ENCODE results near the gene OBSL1.

Gene OBSL1

DNA sequence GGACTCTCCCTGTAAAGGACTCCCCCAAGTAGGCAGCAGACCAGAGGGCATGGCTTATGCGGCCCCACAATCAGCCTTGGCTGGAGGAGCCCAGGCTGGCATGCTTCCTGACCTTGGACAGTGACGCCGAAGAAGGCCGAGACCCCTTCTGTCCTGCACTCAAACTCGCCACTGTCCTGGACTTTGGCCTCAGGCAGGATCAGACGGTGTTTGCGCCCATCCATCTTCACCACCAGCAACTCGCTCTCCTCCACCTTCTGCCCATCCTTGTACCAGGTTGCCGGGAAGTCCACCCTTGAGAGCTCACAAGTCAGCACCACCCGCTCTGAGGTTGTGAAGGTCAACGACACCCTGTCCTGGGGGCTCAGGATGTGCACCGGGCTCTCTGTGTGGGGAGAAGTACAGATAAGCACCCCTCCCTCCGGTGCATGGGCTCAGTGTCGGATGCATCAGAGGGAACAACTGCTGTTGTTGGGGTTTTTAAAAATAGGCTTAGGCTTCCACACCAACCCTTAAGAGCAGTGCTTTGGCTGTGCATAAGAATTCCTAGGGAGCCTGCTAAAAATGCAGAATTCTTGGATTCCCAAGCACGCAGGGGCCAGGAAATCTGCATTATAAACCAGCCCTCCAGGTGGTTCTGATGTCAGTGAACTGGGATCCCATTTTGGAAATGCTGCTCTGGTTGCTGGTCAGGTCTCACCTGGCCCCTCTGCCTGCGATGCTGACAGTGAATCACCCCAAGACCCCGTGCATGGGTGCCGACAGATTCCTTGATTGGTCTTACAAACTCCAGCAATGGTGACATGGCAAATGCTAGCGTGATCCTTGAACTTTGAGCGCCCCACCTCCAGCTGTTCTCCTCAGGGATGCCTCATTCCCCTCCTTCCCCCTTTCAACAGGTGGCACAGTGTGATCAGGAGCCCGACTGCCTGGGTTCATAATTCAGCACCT is 5.9 kb downstream of the OBSL1 start:
- no peak for DNase-seq

DNA sequence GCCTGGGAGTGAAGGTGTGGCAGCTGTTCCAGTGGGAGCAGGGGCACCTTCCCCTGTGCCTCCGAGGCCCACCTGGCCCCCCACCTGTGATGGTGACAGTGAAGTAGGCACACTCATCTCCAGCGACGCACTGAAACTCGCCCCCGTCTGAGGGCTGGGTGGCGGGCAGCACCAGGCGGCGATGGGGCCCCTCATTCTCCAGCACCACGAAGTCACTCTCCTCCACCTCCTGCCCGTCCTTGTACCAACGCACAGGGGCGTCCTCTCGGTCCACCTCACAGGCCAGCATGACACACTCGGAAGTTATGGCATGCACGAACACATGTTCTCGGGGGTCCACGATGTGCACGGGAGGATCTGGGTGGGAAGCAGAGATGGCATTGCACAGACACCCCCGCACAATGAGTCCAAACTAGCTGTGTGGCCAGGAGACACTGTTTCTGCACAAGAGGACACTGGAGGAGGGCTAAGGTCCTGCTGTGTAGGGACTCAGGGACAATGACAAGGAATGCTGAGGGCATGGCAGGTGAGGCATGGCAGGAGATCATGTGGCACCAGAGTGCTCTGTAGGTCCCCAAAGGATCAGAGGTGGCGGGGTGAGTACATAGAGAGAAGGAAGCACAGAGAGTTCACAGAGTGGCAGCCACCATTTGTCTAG is 7.9 kb downstream of the OBSL1 start:
- no peak for DNase-seq

- DNase-seq = no peak
These were observed 9.0 kb downstream of the OBSL1 start for GRCh38 chr2:219562049-219563020.

DNA sequence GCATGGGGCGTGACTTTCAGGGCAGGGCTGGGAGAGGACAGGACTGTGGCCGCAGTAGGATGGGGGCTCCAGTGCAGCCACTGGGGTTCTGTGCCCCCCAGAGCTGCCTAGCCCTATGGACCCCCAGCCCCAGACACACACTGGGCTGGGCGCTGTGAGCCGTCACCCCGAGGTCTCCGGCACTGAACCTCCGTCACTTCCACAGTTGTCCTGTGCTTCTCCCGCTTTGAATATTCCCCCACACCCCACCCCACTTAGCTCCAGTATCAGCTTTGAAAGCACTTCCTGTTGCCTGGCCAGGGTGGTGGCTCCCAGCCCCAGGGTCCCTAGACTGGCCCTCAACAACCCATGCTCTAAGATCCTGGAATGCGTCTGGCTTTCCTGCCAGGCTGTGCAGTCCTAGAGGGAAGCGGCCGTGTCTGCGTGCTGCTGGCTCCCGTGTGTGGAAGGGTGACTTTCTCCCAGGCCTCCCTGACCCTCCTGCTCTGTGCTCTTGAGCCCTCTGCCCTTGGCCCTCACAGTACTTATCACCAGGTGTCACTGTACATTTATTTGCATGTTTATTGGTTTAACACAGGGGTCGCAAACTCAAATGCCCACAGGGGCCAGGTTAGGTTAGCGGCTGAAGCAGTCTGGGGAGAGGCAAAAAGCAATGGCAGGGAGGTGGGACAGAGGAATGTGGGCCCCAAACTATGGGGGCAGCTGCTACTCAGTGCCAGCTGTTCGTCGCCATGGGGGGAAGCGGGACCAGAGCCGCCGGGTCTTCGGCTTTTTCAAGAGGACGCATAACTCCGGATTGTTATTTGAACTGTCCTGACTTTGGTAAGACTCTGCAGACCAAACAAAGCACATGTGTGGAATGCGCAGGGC is 9.9 kb downstream of the OBSL1 start:
- no peak for DNase-seq

DNA sequence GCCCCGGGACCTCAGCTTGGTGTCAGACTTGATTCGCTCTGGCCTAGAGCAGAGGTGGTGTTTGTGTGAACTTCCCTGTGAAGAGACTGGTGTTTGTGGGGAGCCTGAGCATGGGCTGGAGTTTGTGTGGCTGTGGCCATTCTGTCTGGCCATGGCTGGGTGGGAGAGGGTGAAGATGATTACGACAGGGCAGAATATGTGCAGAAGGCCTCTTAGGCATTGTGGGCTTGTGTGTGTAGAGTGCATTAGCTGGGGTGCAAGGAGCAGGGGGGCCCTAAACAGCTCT is 10.5 kb downstream of the OBSL1 start:
- DNase-seq = no peak

DNA sequence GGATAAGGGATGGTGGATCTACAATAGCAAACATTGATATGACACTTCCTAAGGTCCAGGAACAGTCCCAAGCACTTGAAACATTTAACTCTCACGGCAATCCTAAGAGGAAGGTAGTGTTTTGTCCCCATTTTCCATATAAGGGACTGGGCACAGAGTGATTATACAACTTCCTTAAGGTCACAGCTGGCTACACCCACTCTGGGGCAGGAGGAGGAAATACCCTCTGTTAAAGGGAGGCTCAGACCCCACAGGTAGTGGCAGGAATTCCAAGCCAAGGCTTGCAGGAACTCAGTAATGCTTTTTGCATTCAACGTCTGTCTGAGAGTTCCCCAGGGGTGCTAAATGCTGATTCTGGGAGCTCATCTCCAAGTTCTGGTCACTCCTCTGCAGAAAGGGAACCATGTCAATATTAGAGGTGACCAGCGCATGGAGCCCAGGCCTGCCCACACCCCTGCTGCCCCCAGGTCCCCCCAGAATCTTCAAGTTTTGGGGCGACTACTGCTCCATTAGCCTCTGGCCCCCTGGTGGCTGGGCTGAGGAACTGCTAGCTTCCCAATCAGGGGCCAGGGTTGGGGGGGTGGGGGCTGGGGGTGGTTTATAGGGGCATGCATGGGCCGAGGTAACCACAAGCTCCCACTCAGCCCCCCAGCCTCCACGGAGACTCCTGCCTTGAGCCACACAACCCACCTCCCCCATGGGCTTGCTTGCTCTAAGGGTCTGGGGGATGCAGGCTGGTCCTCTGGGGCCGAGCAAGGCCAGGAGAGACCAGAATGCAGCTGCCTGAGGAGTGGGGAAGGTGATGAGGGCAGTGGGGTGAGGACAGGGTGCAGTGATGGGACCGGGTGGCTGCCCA is 11.1 kb downstream of the OBSL1 start:
- no peak for DNase-seq

DNA sequence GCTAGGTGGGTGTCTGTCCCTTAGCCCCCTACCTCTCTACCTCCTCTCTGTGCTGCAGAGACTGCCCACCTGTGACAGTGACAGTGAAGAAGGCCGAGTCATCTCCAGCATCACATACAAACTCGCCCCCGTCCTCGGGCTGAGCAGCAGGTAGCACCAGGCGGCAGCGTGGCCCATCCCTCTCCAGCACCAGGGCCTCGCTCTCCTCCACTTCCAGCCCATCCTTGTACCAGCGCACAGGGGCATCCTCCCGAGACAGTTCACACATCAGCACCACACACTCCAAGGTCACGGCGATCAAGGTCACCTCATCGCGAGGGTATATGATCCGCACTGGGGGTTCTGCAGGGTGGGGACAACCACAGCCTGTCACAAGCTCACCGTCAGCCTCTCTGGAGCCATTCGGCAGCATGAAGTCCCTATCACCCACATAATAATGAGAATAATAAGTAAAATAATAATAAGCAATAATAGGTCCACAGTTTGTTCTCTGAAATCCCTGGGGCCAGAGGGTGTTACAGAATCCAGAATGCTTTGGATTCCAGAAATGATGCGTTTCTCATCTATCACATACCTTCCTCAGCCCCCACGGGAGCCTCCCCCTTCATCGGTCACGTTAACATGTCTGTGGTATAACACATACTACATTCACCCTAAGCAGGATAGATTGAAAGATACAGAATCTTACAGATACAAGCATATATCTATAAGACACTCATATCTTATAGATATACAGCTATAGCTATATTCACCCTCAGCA is 12.0 kb downstream of the OBSL1 start:
- no peak for DNase-seq

- DNase-seq = no peak
These were observed 13.3 kb downstream of the OBSL1 start for GRCh38 chr2:219557791-219558785.

- no peak for DNase-seq
These were observed 14.0 kb downstream of the OBSL1 start for GRCh38 chr2:219557320-219557719.

DNA sequence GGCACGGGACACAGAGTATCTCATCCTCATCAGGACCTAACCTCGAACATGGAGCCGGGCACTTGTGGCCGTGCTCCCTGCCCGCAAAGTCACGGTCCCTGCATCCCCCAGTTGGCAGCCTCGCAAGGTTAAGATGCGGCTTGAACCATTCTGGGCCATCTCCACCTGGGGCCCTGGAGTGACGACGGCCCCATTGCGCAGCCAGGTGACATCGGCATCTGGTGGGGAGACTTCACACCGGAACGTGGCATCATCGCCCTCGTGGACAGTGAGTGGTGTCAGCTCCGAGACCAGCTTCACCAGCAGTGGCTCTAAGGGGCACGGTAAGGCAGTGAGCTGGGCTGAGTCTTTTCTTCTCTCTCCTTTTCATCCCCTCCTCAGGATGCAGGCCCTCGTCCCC is 14.9 kb downstream of the OBSL1 start:
- no peak for DNase-seq

DNA sequence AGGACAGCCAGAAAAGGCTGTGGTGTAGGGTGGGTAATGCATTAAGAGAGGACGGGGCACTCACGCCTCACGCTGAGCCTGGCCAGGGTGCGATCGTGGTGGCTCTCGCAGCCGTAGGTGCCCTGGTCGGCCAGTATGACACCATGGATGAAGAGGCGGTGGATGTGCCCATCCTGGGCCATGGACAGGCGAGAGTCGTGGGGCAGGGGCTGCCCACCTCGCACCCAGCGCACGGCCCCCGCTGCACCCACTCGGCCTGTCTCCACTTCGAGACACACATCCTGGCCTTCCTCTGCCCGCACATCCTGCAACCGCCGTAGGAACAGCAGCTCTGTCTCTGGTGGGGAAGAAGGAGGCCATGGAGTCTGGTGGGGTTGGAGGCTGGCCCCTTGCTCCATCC is 15.4 kb downstream of the OBSL1 start:
- no peak for DNase-seq

DNA sequence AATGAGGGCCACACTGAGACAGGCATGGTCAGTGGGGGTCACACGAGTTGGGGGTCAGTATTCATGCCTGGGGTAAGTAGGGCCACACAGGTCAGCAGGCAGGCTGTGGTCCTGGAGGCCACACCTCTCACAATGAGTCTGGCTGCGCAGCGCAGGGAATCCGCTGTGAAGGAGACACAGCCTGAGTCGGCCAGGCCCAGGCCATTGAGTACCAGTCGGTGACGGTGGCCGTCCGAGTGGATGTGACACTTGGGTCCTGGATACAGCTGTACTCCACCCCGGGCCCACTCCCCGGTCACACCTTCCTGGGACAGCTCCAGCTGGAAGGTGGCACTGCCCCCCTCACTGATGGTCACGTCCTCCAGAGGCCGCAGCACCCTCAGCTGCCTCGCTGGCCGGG is 17.0 kb downstream of the OBSL1 start:
- DNase-seq = no peak

DNA sequence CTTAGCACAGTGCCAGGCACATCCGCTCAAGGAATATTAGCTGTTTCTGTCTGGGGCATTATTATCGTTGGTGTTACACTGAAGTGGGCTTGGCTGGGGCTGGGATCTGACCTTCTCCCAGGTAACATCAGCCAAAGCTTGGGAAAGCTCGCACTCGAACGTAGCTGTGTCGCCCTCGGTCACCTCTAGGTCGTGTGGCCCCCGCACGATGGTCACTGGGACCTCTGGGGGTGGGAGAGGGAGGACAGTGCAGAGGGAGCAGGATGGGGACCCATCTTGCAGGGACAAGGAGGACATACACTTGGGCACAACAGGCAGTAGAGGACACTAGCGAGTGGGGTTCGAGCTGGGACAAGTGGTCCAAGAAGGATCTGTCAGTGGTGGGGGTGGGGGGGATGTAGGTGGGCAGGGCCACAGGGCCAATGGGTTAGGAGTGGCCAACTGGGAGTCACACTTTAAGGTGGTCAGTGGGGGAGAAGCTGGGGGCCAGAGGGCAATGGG is 17.8 kb downstream of the OBSL1 start:
- no peak for DNase-seq

- DNase-seq = no peak
These were observed 18.2 kb downstream of the OBSL1 start for GRCh38 chr2:219553168-219553417.

GRCh38 chr2:219552382-219553167 is 18.8 kb downstream of the OBSL1 start:
- DNase-seq = peak; percentile 88

DNA sequence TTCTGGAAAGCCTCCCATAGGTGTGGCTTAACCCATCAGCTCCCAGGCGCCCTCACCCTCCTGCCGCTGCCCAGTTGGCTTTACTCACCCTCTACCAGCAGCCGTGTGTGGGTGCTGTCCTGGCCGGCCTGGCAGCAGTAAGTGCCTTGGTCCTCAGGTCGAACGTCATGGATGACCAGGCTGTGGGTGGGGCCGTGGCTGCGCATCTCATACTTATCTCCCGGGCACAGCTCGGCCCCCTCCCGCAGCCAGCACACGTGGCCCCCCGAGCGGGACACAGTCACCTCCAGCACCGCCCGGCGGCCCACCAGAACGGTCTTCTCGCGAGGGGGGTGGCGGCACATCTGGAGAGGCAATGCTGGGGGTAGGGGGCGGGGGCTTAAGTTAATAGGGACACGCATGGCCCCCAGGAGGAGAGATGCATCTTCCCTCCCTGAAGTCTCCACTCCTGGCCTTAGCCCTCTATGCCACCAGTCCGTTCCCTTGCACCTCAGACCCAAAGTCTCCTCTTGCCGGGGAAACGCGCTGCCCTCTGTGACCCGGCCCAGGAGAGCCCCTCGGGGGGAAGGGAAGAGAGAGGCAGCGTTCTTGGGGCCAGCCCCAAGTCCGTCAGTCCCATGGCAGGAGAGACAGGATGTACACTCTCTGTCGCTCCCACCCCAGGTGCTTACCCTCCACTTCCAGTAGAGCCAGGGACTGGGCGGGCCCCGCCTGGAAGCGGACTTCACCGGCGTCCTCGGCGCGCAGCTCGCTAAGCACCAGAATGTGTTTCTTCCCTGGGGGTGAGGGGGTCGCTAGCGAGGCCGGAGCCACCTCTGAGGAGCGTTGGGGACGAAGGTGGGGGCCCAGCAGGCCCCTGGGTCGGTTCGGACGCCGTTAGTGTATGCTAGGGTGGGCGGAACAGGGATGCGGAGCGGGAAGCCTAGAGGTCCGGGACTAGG is 19.6 kb downstream of the OBSL1 start:
- DNase-seq = no peak

DNA sequence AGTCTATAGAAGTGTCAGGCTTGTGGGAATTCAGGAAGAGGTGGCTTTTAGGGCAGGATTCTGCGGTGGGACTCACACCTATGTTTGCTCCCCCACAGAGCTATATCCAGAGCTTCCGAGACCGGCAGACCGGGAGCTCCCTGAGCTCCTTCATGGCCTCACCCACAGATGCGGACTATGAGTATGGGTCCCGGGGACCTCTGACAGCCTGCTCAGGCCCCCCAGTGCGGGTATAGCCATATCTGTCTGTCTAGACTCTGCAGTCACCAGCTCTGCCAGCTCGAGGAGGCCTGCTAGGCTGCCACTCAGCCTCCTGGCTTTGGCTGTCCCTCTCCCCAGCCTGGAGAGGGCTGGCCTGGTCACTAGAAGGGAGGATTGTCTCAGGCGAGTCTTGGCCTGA is 21.7 kb downstream of the OBSL1 start:
- no peak for DNase-seq
